ENCODE results near the gene ZBTB21.

ZBTB21 gene

DNA sequence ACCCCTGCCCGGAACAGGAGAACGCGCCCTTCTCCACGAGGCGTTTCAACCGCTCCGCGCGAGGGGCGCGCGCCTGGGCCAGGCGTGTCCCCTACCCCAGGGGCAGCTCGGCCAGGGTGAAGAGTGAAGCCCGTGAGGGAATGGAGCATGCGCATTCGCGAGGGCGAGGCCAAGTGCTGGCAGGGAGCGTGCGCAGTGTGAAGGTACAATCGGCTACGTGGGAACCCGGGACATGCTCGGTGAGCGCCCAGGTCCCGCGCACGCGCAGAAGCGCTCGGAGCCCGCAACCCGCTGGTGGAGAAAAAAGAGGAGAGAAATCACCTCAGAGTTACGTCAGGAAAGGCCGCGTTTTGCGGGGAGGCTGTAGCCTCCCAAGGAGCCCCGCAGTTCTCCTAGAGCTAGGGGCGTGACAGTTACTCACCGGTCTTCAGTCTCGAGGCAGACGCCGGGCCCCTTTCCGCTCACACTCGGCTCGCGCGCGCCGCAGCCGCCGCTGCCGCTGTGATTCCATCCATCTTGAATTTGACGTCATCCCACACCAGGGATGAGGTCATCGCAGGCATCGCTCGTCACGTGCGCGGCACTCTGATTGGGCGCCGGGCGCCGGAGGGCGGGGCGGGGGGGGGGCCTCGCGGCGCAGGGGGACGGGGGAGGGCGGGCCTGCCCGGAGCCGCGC lies at the start of gene ZBTB21:
ZBTB21 (minus strand) TSS at position 530 of the 676 bp plus-strand sequence. CDS start 16,265 bp downstream, outside the sequence.
- peak; percentile 98 for DNase-seq (ENCODE audit: low spot score)

GRCh38 chr21:42059721-42060120 lies 49.6 kb upstream of the ZBTB21 start:
- DNase-seq (ENCODE audit: low spot score) = no peak

DNA sequence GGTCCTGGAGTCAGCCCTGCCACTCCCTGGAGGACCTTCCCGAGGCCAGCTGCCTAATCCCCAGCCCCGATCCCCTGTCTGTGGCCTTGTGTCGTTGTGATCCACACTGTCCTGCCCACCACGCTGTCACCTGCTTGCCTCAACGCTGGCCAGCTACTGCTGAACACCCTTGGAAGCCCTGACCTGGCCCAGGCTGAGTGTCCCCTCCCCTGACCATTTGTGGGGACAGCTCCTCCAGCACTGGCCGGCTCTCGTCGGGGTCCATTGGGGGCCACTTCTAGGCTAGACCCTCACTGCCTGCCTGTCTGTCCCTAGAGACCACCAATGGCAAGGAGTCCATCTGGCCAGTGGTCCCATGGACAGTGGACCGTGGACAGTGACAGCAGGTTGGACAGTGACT lies 49.0 kb upstream of the ZBTB21 start:
- no peak for DNase-seq (ENCODE audit: low spot score)

DNA sequence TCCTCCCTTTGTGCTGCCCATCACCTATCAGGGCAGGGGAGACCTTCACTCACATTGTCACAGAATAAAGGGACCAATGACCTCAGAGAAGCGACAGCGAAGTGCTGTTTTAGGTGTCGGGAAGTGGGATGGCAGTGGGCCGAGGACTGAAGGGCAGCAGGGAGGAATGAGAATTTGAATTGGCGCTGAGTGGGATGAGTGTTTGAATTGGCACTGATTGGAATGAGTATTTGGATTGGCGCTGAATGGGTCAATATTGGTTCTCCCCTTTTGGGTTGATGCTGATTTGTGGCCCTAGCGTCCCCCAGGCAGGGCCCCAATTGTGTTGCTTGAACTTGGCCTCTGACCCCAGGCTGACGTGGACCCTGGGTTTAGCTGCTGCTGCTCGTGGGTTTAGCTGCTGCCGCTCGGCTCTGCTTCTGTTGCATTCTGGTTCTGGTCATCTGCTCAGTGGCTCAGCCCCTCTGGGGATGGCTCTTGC lies 48.5 kb upstream of the ZBTB21 start:
- no peak for DNase-seq (ENCODE audit: low spot score)

- no peak for DNase-seq (ENCODE audit: low spot score)
Measured at GRCh38 chr21:42057851-42058437, 47.8 kb upstream of the ZBTB21 start.

- no peak for DNase-seq (ENCODE audit: low spot score)
Measured at GRCh38 chr21:42056996-42057689, 47.0 kb upstream of the ZBTB21 start.

GRCh38 chr21:42056468-42056867 lies 46.3 kb upstream of the ZBTB21 start:
- DNase-seq (ENCODE audit: low spot score) = no peak

DNA sequence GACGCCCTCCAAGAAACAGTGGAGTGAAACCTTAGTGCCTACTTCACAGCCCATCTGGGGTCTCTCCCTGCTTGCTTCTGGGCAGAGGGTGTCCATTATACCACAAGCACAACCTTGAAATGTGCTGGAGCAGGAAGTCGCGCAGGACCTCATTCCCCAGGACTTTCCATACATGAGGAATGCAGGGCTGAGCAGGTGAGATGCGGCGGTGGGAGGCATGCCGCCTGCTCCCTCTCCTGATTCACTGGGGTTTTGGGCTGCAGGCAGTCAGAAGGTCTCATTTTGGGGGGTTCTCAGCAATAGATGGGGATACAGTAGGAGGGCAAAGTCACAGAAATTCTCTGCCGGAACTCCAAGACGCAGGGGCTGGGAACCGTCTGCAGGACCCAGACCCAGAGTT lies 45.3 kb upstream of the ZBTB21 start:
- no peak for DNase-seq (ENCODE audit: low spot score)

DNA sequence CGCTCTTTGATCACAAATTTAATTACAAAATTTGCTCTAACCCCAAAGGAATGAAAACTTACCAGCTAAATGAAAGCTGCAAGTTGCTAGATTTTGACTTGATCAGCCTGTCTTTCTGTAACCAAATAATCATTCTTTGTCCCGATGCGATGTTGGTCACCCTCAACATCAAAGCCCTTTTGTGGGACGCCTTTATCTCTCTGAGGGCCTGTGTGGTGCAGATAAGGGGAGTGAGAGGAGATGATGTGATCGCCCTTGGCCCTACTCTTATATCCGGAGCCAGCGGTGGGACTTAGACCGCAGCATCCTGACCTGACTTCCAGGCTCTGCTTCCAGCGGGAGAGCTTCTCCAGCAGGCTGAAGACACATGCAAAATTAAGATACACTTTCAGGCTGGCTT lies 41.6 kb upstream of the ZBTB21 start:
- no peak for DNase-seq (ENCODE audit: low spot score)

- no peak for DNase-seq (ENCODE audit: low spot score)
Measured at GRCh38 chr21:42049578-42050430, 39.6 kb upstream of the ZBTB21 start.

DNA sequence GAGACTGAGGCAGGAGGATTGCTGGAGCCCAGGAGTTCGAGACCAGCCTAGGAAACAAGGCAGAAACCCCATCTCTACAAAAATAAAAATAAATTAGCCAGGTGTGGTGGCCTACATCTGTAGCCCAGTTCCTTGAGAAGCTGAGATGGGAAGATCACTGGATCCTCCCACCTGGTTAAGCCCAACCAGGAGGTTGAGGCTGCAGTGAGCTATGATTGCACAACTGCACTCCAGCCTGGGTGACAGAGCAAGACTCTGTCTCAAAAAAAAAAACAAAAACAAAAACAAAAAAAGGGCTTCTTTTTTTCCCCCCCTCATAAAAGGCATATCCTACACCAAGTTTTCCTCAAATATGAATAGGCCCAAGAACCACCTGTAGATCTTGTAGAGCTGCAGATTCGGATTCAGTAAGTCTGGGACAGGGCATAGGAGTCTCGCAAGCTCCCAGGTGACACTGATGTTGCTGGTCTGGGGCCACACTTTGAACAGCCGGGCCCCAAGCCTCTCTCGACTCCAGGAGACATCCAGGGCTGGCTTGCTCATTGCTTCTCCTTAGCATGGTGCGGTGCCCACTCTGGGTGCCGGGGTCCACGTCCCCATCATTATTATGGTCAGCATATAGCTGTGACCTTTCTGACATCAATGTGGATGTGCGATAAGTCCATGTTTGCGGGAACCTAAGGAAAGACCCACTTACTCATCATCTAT lies 38.9 kb upstream of the ZBTB21 start:
- DNase-seq (ENCODE audit: low spot score) = no peak

DNA sequence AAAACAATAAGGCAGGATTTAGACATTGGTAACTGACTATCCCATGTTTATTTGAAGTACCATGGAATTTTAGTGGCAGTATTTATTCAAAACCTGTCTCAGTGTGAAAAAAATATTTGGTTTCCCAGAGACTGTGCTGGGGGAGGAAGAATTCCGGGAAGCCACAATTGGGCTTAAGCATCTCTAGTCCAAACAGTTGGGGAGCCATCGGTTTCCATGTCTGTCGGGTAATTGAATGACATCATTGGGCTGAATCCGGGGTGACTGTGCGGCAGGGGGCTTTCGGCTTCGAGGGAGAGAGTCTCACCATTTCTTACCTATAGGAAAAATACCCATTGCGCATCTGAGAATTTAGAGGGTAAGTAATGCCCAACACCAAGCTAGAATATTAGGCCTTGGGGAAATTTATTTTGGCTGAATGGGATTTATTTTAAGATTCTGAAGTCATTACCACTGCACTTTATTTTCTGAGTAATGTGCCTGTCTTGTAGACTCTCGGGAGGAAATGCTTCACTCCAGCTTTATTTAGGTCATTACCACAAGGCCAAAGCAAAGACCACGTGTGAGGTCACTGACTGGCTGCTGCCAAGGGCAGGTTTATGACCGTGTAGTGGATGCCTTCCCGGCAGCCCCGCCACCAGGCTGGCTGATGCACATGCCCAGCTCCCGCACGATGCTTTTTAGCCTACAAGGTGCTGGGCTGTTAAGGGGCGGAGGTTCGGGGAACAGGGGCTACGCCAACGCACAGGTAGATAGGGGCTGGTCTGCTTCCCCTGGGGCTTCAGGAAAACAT lies 37.9 kb upstream of the ZBTB21 start:
- DNase-seq (ENCODE audit: low spot score) = no peak

DNA sequence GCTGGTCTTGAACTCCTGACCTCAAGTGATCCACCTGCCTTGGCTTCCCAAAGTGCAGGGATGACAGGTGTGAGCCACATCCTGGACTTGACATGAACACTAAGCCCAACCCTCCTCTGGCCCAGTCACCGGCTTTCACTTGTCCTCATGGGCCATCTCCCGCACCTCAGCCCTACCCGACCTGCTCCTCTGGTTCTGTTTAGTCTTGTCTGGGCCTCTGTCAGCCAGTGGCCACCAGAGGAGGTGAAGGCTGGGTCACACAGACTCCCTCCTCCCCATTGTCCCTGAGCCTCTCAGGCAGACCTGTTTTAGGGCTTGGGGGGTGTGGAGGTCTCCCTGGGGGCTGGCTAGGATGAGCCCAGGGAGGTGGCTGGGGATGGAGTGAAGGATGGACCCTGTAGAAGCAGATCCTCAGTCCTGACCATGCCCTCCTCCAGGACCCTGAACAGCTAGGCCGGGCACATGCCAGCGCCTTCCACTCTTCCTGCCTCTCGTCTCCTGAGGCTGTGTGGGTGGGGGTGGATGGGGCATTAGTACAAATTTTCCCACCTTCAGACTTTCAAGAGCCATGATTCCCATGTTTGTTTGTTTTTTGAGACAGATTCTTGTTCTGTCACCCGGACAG lies 34.8 kb upstream of the ZBTB21 start:
- DNase-seq (ENCODE audit: low spot score) = no peak

DNA sequence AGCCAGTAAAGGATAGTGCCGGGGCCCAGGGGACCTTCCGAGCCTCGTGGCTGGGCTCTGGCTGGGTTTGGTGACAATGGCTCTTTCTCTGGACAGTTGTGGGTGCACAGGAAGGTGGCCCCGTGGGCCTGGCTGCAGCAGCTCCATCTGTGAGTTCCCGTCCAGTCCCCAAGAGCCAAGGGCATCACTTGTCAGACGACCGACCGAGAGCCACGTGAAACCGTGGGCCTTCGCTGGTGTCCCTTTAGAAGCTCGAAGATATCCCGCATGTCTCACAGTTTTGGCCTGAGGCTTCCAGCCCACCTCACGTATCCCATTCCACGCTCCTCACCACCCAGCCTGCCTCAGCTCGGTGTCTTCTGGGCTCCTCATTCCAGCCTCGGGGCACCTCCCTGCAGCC lies 33.8 kb upstream of the ZBTB21 start:
- no peak for DNase-seq (ENCODE audit: low spot score)

GRCh38 chr21:42043201-42043895 lies 33.2 kb upstream of the ZBTB21 start:
- DNase-seq (ENCODE audit: low spot score) = no peak

DNA sequence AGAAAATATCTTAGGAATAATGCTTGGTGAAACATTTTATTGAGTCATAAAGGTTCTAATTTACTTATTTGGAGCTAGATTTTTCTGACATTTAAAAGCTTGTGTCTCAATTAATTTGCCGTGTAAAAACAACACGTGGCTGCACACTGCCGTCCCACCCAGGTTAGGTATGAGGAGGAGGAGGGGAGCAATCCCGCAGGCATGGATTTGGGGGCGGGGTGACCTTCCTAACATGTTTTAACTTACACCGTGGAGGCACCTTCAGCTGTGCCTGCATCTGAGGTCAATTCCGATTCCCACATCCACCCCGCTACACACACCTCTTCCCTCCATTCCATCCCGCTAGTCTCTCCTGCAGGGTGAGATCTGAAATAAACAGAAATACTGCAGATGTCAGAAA lies 32.5 kb upstream of the ZBTB21 start:
- no peak for DNase-seq (ENCODE audit: low spot score)

GRCh38 chr21:42041711-42042110 lies 31.6 kb upstream of the ZBTB21 start:
- no peak for DNase-seq (ENCODE audit: low spot score)

GRCh38 chr21:42041246-42041645 lies 31.1 kb upstream of the ZBTB21 start:
- no peak for DNase-seq (ENCODE audit: low spot score)

- no peak for DNase-seq (ENCODE audit: low spot score)
Measured at GRCh38 chr21:42040411-42041180, 30.4 kb upstream of the ZBTB21 start.
